DMS153 (cell line): ENCODE results near the gene KHK.
"Not testable (repeated sequence)": the region's sequence is repeated elsewhere in the genome, so short reads cannot be mapped to it uniquely, and the experiment has no call there.

Experiments used
- DNase-seq: peaks from one replicate; lab custom pipeline; 2025; lab: John Stamatoyannopoulos, UW

The KHK gene

DNA sequence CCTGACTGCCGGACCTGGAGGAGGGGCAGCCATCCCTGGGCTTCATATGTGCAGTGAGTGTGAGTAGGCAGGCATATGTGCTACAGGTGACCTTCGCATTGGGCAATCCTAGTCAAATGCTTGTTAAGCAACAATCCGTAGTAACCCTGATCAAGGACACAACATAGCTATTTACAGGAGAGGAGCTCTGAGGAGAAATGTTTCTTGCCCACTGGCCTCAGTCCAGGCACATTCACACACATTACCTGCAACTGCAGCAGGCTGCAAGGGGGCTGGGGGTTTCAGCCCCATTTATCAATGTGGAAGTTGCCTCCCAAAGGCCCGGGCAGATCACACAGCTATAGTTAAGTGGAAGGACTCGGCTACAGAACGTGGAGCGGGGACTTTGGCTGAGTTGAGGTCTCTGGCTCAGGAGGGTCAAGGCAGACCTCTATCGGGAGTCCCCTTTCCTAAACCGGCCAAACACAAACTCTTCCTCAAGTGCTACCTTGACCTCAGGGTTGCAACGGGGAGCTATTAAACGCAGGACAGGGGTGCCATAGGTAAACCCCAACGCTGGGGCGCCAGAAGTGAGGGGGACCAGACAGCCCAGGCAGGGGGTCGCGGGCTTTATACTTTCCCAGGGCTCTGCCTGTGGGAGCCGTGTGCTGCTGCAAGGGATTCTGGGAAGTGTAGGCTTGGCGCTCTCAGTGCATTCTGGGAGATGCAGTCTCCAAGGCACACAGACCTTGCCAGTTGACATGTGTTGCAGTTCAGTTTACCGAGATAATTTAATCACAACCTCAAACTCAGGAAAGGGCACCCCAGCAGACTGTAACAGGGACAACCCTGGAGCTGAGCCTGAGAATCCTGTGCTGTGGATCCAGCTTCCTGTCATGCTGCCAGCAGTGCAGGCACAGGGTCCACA, 9.4 kb downstream of the KHK start:
- peak; percentile 12 for DNase-seq

DNA sequence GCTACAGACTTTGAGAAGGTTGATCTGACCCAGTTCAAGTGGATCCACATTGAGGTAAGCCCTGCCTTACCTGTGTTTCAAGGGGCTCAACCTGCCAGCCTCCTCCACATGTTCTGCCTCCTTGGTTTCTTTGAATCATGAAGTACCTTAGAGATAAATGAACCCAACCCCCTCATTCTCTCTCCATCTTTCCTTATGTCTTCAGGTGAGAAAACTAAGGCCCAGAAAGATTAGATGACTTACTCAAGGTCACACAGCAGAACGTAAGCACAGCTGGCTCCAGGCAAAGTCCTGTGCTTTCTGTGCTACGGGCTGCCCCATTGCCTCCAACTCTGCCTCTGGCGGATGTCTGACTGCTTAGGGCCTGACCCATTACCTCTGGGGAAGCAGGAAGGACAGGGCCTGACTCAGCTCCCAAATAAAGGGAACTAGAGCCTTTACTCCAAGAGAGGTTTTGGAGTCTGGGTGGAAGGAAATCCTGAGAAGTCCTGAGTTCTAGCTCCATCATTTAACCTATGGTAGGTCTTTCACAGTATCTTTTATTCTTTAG, 10.3 kb downstream of the KHK start:
- DNase-seq = no peak

DNA sequence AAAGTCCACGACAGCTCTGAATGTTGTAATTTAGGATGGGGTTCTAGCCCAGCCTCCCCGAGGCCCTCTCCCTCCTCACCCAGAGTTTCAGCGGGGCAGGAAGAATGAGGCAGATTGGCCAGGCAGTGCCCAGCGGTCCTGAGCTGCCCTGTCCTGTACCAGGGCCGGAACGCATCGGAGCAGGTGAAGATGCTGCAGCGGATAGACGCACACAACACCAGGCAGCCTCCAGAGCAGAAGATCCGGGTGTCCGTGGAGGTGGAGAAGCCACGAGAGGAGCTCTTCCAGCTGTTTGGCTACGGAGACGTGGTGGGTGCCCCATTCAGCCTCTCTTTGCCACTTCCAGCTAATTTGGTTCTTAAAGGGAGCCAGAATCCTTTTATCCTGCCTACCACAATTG, 10.8 kb downstream of the KHK start:
- no peak for DNase-seq

DNA sequence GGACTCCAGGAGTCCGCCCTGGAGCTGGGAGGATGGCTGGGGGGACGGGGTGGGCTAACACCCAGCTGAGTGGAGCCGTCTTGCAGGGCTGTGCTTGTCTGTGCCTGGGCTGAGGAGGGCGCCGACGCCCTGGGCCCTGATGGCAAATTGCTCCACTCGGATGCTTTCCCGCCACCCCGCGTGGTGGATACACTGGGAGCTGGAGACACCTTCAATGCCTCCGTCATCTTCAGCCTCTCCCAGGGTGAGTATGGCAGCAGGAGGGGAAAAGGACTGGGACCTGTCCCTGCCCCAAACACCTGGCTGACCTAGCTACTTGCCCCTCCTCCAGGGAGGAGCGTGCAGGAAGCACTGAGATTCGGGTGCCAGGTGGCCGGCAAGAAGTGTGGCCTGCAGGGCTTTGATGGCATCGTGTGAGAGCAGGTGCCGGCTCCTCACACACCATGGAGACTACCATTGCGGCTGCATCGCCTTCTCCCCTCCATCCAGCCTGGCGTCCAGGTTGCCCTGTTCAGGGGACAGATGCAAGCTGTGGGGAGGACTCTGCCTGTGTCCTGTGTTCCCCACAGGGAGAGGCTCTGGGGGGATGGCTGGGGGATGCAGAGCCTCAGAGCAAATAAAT, 12.9 kb downstream of the KHK start:
- DNase-seq = no peak

DNA sequence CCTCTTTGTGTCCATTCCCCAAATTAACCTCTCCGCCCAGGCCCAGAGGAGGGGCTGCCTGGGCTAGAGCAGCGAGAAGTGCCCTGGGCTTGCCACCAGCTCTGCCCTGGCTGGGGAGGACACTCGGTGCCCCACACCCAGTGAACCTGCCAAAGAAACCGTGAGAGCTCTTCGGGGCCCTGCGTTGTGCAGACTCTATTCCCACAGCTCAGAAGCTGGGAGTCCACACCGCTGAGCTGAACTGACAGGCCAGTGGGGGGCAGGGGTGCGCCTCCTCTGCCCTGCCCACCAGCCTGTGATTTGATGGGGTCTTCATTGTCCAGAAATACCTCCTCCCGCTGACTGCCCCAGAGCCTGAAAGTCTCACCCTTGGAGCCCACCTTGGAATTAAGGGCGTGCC, 13.5 kb downstream of the KHK start:
- DNase-seq = no peak

DNA sequence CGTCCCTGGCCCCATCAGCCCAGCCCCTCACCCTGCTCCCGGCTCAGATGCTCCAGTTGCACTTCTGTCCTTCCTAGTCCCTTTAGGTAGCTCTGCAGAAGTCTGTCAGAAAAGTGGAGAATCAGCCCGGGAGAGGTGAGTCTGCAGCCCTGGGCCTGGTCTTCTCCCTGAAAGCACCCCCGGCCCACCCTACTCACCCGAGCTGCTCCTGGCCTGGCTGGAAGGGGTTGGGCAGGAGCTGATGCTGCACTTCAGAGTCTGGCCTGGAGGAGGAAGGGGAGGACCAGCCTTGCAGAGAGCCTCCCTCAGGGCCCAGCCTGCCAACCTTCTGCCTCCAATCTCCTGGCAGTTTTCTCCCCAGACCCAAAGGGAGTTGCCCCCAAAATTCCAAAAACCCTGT, 15.8 kb downstream of the KHK start:
- no peak for DNase-seq

DNA sequence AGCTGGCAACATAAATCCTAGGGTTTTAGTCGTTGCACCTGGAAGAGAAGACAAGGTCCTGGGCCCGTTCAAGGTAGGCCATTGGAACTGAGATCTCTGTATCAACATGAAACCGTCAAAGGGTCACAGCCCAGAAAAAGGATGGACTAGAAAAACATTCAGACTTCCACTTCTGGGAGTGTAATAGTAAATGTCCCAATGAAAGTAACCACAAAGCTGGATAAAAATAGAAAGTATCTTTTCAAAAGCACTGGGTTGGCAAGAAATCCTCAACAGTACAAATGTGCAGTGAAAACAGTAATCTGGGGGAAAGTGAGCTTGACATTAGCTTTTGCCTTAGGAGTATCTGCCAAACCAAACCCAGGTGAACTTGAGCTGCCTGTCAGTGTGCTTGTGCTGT, 19.4 kb downstream of the KHK start:
- DNase-seq = no peak

DNA sequence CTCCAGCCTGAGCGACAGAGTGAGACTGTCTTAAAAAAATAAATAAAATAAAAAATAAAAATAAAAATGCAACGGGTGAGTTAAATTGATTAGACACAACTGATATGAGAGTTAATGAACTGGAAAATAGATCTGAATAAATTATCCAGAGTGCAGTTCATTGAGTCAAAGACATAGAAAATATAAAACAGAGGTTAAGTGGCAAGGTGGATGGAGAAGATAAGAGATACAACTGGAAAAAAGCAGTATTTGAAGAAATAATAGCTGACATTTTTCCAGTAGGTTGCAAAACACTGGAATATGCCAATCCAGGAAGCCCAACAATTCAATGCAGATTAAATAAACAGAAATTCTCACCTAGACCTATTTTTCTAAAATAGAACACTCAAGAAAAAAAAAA, 21.6 kb downstream of the KHK start:
- no peak for DNase-seq

DNA sequence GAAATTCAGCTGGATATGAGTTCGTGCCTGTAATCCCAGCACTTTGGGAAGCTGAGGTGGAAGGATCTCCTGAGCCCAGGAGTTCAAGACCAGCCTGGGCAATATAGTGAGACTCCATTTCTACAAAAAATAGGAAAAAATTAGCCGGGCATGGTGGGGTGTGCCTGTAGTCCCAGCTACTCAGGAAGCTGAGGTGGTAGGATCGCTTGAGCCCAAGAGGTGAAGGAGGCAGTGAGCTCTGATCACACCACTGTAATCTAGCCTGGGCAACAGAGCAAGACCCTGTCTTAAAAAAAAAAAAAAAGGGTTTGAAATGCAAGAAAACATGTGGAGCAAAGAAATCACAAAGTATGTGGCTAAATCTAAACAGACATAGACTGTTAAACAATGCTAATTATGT, 22.5 kb downstream of the KHK start:
- DNase-seq = no peak

DNA sequence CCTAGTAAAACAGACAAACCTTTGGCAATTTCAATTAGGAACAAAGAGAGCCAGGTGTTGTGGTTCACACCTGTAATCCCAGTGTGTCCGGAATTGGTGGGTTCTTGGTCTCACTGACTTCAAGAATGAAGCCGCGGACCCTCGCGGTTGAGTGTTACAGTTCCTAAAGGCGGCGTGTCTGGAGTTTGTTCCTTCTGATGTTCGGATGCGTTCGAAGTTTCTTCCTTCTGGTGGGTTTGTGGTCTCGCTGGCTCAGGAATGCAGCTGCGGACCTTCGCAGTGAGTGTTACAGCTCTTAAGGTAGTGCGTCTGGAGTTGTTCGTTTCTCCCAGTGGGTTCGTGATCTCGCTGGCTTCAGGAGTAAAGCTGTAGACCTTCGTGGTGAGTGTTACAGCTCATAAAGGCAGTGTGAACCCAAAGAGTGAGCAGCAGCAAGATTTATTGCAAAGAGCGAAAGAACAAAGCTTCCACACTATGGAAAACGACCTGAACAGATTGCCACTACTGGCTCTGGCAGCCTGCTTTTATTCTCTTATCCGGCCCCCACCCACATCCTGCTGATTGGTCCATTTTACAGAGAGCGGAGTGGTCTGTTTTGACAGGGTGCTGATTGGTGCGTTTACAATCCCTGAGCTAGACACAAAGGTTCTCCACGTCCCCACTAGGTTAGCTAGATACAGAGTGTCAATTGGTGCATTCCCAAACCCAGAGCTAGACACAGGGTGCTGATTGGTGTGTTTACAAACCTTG, 24.2 kb downstream of the KHK start:
- not testable (repeated sequence) for DNase-seq

DNA sequence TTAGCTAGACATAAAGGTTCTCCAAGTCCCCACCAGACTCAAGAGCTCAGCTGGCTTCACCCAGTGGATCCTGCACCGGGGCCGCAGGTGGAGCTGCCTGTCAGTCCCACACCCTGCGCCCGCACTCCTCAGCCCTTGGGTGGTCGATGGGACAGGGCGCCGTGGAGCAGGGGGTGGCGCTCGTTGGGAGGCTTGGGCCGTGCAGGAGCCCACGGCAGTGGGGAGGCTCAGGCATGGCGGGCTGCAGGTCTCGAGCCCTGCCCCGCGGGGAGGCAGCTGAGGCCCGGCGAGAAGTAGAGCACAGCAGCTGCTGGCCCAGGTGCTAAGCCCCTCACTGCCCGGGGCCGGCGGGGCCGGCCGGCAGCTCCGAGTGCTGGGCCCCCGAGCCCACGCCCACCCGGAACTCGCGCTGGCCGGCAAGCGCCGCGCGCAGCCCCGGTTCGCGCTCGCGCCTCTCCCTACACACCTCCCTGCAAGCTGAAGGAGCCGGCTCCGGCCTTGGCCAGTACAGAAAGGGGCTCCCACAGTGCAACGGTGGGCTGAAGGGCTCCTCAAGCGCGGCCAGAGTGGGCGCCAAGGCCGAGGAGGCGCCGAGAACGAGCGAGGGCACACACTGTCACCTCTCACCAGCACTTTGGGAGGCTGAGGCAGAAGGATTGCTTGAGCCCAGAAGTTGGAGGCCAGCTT, 25.0 kb downstream of the KHK start:
- not testable (repeated sequence) for DNase-seq

DNA sequence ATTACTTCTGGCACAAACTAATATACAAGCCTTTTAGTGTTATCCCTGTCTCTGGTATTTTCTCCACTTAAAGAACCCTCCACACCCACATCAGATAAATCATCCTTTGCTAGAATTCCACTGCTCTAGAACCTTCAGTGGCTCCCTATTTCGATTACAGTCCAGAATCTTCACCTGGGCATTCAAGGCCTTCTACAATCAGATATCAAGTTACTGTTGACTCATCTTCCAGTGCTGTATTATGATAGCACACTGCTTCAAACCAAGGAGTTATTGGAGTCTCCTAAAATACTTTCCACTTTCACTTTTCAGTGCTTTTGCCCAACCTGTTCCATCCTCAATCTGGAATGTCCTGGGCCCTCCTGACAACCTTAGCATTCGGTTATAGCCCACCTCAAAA, 28.9 kb downstream of the KHK start:
- no peak for DNase-seq

DNA sequence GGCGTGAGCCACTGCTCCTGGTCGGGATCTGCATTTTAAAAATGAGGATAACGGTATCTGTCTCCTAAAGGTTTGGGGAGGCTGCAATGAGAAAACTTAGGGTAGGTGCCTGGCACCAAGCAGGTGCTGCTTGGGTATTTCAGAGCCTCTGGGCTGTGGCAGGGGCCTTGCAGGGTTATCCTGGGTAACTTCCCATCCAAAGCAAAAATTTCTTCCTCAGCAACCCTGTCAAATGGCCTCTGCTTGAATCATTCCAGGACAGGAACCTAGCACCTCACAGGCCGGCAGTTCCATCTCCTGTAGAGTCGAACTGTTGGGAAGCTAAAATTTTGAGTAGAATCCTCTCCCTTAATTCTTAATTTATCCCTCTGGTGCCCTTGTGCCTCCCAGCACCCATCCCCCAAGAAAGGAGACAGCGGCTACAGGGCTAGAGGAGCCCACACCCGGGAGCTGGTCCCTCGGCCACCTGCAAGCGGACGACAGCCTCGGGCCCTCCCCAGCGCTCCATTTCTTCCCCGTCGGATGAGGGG, 31.5 kb downstream of the KHK start:
- DNase-seq = no peak

DNA sequence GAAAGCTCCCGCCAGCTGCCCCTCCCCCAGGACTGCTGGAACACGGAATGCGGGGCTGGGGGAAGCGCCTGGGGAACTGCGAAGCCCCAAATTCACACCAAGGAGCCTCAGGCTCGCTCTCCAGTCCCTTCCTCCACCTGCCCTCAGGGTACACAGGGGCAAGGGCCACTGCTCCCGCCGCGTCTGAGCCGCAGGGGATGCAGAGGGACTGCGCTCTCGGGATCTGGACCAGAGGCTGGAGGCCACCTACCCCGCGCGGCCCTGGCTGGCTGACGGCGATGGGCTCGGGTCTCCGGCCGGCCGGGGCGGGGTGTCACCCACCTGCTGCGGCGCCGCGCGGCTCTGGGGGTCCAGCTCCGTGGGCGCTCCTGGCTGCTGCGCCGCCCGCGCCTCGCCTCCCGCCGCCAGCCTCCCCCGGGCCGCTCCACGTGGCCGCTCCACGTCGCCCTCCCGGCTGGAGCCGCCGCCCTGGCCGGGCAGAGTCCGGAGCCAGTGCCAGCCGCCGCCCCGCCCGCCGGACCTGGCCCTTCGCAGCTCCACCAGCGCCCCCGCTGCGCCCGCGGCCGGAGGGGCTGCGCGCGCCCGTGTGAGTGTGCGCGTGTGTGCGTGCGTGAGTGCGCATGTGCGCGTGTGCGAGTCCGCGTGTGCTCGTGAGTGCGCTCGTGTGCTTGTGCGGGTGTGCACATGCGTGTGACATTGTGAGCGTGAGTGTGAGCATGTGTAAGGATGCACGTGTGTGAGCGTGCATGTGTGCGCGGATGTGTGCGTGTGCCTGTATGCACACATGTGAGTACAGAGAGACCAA, 32.2 kb downstream of the KHK start, which contains the start of gene CGREF1:
Gene CGREF1 (minus strand): TSS at position 604 of the 805 bp plus-strand sequence. CDS start 14,762 bp downstream, outside the sequence.
- DNase-seq = no peak

DNA sequence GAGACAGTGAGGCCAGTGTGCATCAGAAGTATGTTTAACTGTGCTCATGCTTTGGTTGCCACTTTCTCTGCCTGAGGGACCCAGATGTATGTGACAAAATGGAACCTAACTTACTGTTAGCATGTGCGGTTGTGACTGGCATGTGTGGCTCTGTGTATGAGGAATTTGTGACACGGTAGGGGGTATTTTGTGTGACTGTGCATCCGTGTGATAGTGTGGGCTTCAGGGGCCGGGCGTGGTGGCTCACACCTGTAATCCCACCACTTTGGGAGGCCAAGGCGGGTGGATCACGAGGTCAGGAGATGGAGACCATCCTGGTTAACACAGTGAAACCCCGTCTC, 32.7 kb downstream of the KHK start:
- DNase-seq = not testable (repeated sequence)

DNA sequence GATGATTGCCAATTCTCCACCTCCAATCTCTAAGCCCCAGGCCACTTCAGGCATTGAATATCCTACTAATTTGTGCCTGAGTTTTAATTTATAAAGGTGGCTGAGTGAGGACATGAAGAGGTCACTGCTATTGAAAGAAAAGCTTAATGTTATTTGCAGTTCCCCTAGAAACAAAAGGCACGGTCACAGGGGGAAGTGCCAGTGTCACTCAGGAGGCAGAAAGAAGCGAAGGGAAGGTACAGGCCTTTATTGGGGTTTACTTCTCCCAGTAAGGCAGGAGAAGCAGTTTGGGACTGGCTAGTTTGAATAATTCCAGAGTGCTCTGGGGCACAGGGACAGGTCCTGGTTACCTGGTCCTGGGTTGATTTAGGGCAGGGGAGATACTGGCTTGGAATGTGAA, 35.3 kb downstream of the KHK start:
- DNase-seq = no peak

DNA sequence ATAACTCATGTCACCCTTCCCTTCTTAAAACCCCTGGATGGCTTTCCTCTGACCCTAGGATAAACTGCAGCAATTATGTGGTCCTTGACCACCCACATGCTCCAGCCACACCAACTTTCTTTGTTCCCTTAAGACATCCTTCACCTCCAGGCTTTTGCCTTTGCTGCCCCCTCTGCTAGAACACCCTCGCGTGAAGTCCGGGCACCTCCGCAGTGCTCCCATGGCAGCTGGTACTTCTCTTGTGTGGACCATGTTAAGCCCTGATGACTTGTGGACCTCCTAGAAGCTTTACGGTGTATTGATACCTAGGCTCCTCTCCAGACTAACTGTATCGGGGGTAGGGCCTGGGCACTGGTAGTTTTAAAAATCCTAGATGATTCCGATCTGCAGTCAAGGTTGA, 36.2 kb downstream of the KHK start:
- DNase-seq = no peak

DNA sequence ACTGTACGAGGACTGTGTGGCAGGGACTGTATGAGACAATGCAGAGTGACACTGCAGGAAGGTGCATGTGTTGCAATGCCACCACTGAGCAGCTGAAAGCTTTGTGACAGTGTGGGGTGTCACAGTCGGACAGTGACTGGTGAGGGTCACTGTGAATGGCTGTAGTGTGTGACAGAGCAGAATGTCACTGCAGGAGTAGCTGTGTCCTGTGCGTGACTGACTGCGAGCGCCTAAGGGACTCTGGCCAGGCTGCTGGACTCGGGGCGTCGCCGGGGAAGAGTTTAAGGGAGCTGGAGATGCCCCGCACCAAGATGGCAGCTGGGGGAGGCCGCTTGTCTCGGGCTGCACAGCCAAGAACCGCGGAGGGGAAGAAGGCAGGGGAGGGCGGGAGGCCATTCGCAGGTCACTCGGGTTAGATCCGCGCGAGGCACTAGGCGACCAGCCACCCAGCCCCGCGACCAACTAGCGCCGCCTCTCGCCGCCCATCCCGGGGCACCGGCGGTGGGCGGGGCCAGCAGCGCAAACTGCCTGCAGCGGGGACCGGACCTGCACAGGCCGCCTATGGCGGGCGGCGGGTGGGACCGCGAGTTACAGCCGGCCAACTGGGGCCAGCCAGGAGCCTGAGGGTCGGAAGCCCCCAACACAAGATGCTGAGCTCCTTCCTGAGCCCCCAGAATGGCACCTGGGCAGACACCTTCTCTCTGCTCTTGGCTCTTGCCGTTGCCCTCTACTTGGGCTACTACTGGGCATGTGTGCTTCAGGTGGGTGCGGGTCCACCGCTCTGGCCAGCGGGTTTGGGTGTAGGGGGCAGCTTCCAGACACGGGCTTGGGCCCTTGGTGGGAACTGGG, 37.0 kb downstream of the KHK start, which contains the start of gene ABHD1:
Gene ABHD1 (plus strand): TSS at position 514 of the 849 bp plus-strand sequence. CDS start 134 bp downstream, at position 648.
- DNase-seq = no peak

DNA sequence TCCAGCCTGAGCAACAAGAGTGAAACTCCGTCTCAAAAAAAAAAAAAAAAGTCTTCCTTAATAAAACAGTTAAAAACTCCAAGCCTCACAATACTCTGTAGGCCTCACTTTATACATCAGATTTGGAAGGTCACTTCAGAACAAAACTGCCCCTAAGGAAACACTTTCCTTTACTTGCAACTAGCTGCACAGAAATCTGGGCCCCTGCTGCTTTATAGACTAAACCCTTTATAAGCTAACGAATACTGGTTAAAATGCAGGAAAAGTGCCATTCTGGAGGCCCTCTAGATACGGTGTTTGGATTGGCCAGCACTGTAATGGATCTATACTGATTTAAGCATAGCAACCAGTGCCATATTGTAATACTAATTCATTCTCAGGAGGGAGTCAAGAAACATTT, 38.5 kb downstream of the KHK start:
- DNase-seq = no peak

DNA sequence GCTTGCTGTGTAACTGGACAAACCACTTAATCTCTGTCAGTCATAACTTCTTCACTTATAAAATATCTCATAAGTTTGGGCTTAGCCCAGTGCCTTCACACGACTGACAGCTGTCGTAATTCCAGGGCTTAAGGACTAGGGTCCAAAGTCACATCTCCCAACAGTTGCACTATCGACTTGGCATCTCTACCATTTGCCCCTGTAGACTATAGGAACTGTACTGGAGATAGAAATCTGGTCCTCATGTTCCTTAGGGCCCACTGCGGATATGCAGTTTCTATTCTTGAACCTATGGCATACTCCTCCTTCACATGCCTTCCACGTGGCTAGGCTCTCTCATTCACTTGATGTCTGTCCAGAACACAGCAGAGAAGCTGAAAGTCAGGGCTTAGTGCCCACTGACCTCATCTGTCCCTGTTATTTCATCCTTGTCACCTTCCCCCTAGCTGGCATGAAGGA, 39.7 kb downstream of the KHK start:
- DNase-seq = no peak
